ENCODE data around the gene LRRC14B. TPM values are rescaled to one million over a fixed set of nuclear protein-coding genes. Genes with fewer than 3 reads are reported as not detected.

LRRC14B gene
- total RNA-seq, 4 donors from 2014 or later, result not detected

- no peak for DNase-seq
- TF ChIP-seq POLR2A (IDR thresholded peaks at IDR 0.05) (no peak), CTCF (IDR thresholded peaks at IDR 0.05) (no peak)
- Histone ChIP-seq H3K9me3 (no peaks in the 10 kb centered on the region), H3K36me3 (no peaks in the 10 kb centered on the region), H3K4me3 (no peak overlapping the region), H3K27me3 (no peaks in the 10 kb centered on the region), H3K27ac (no peak overlapping the region), H3K4me1 (no peaks in the 10 kb centered on the region)
Observed at GRCh38 chr5:178110-178509, 13.2 kb upstream of the LRRC14B start.

GRCh38 chr5:179401-179800 is 11.9 kb upstream of the LRRC14B start:
- Histone ChIP-seq H3K4me1 (no peaks in the 10 kb centered on the region), H3K9me3 (no peaks in the 10 kb centered on the region), H3K27me3 (no peaks in the 10 kb centered on the region), H3K4me3 (no peak overlapping the region), H3K36me3 (no peaks in the 10 kb centered on the region), H3K27ac (no peak overlapping the region)
- TF ChIP-seq POLR2A (IDR thresholded peaks at IDR 0.05) (no peak), CTCF (IDR thresholded peaks at IDR 0.05) (no peak)
- DNase-seq, result no peak

GRCh38 chr5:180286-180918 is 10.9 kb upstream of the LRRC14B start:
- DNase-seq, result no peak
- no peaks in the 10 kb centered on the region for H3K4me1 ChIP-seq
- H3K4me3 ChIP-seq, result no peak overlapping the region
- no peaks in the 10 kb centered on the region for H3K36me3 ChIP-seq
- no peak overlapping the region for H3K27ac ChIP-seq
- no peaks in the 10 kb centered on the region for H3K27me3 ChIP-seq
- H3K9me3 ChIP-seq, result no peaks in the 10 kb centered on the region
- no peak for TF ChIP-seq POLR2A (IDR thresholded peaks at IDR 0.05)
- TF ChIP-seq CTCF (IDR thresholded peaks at IDR 0.05), result no peak

- Histone ChIP-seq H3K27ac (no peak overlapping the region), H3K4me1 (no peaks in the 10 kb centered on the region), H3K4me3 (no peak overlapping the region), H3K36me3 (no peaks in the 10 kb centered on the region), H3K27me3 (no peaks in the 10 kb centered on the region), H3K9me3 (no peaks in the 10 kb centered on the region)
- TF ChIP-seq CTCF (IDR thresholded peaks at IDR 0.05), result no peak
- TF ChIP-seq POLR2A (IDR thresholded peaks at IDR 0.05), result no peak
- DNase-seq, result no peak
Observed at GRCh38 chr5:181160-181559, 10.1 kb upstream of the LRRC14B start.

GRCh38 chr5:181566-181965 is 9.7 kb upstream of the LRRC14B start:
- DNase-seq, result no peak
- Histone ChIP-seq H3K4me1 (no peaks in the 10 kb centered on the region), H3K27me3 (no peaks in the 10 kb centered on the region), H3K27ac (no peak overlapping the region), H3K36me3 (no peaks in the 10 kb centered on the region), H3K4me3 (no peak overlapping the region), H3K9me3 (no peaks in the 10 kb centered on the region)
- TF ChIP-seq CTCF (IDR thresholded peaks at IDR 0.05) (no peak), POLR2A (IDR thresholded peaks at IDR 0.05) (no peak)

GRCh38 chr5:182126-182525 is 9.2 kb upstream of the LRRC14B start:
- Histone ChIP-seq H3K36me3 (no peaks in the 10 kb centered on the region), H3K4me3 (no peak overlapping the region), H3K27me3 (no peaks in the 10 kb centered on the region), H3K4me1 (no peaks in the 10 kb centered on the region), H3K9me3 (no peaks in the 10 kb centered on the region), H3K27ac (no peak overlapping the region)
- no peak for DNase-seq
- TF ChIP-seq CTCF (IDR thresholded peaks at IDR 0.05), result no peak
- TF ChIP-seq POLR2A (IDR thresholded peaks at IDR 0.05), result no peak

Measured in Peyer's patch (tissue), 4 donors.